Gastrocnemius medialis (tissue), 4 donors: ENCODE measurements around the gene VARS1. TPM values are rescaled to one million over a fixed set of nuclear protein-coding genes. Genes with fewer than 3 reads are reported as not detected.
"Not testable (repeated sequence)": the region's sequence is repeated elsewhere in the genome, so short reads cannot be mapped to it uniquely, and the experiment has no call there.

Source experiments
- ATAC-seq, 2 donors: fragments of 150-250 bp; one replicate each; pipeline ENCODE4 v1.9.1; 2016
- DNase-seq, 2 donors: peaks; one replicate each; pipeline ENCODE4 v3.0.0-alpha.2; 2019
- H3K27ac ChIP-seq, 4 donors: fragments of 200-600 bp; sonication (generic); 1 replicate in 1 of 4; 2 replicates in 3 of 4; pipeline ENCODE4 v1.5.1; 2016 to 2018; ENCODE audit warnings: mild to moderate bottlenecking in 2 of 4, moderate library complexity in 1 of 4
- H3K27me3 ChIP-seq, 3 donors: fragments of 200-600 bp; sonication (generic) in 2 of 3; 1 replicate in 1 of 3; 2 replicates in 2 of 3; pipeline versions ENCODE4 v1.5.1 to v1.6.0; 2016 to 2019; ENCODE audit warnings: mild to moderate bottlenecking in 1 of 3, moderate library complexity in 1 of 3
- H3K36me3 ChIP-seq, 2 donors: fragments of 200-600 bp; sonication (generic) in 1 of 2; one replicate each; pipeline ENCODE4 v1.5.1; 2017 to 2018
- H3K4me1 ChIP-seq, 2 donors: fragments of 200-600 bp; sonication (generic) in 1 of 2; one replicate each; pipeline ENCODE4 v1.5.1; 2016 to 2017; ENCODE audit warnings: mild to moderate bottlenecking in 2 of 2
- H3K4me3 ChIP-seq, 4 donors: fragments of 200-600 bp; sonication (generic) in 3 of 4; 1 replicate in 1 of 4; 2 replicates in 3 of 4; pipeline ENCODE4 v1.5.1; 2016 to 2019; ENCODE audit warnings: mild to moderate bottlenecking in 2 of 4
- H3K9me3 ChIP-seq, 3 donors: fragments of 200-600 bp; sonication (generic) in 2 of 3; 1 replicate in 1 of 3; 2 replicates in 2 of 3; pipeline ENCODE4 v1.5.1; 2016 to 2019
- POLR2A ChIP-seq, 2 donors: fragments of 450-650 bp; IDR thresholded peaks; one replicate each; pipeline ENCODE4 v1.6.1; 2017; ENCODE audit warnings: antibody characterized with exemption in 2 of 2, mild to moderate bottlenecking in 2 of 2, moderate library complexity in 2 of 2
- in situ Hi-C, 4 donors: fragments of 200-750 bp; cut with MboI; loops; one replicate each; pipeline versions ENCODE4 v1.15.0 to v1.8.0; 2017; ENCODE audit warnings: low sequenced_read_pairs in 4 of 4
- intact Hi-C: fragments of 100-400 bp; cut with DNase I; formaldehyde crosslinking; loops from one replicate; pipeline ENCODE4 v1.15.1; 2023; ENCODE audit warnings: low total_unique reads
- total RNA-seq, 4 donors: library from RNA; depleted of rRNA; stranded (reverse); fragments of >200 nt; gene quantifications; one replicate each; pipeline versions ENCODE4 v1.1.0 to v1.2.3, GENCODE V29; 2016
- TF ChIP-seq, protein P1 (sequence below), 5 experiments: fragments of 450-650 bp in 3 of 5; fragments of 200-600 bp in 2 of 5; sonication (generic) in 2 of 5; IDR thresholded peaks in 4 of 5; conservative IDR thresholded peaks in 1 of 5; 1 replicate in 4 of 5; 2 replicates in 1 of 5; pipeline ENCODE4 v1.5.1; 2016 to 2019; ENCODE audit warnings: antibody characterized with exemption in 5 of 5, mild to moderate bottlenecking in 3 of 5, moderate library complexity in 3 of 5

Gene VARS1
- total RNA-seq, 4 donors from 2014 or later = 39.2 to 102 (median 67.4) TPM

DNA sequence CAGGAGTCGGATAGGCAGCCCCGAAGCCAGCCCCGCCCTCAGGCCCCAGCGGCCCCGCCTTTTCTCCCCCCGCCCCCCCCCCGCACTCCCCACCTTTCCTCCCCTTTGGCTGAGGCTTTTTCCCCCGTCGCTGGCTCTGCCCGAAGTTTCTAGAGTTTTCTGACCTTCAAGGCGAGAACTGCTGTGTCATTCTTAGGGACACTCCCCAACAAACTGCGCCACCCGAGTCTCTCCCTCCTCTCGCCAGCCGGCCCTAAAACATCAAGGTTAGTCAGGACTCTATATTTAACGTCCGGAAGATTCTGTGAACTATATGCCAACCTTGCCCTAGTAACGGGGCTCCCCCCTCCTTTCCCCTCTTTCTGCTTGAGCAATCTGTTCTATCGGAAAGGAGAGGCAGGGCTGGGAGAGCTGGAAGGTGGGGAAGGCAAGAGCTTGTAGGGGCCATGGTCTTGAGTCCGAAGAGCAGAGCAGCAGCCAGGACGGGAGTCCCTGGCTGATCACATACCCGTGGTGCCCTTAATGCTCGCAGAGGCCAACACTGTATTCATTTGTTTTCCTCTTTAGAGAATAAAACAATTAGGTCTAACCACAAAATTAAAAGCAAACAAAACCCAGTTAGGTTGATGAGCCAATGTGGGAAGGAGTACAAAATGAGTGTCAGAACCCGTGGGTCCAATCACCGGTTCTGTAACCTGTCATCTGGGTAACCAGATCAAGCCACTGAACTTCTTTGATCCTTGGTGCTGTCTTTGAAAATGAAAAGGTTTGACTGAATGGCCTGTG lies 26.7 kb upstream of the VARS1 start:
- TF ChIP-seq POLR2A (IDR thresholded peaks at IDR 0.05) = peak; percentile 72 to 88
- TF ChIP-seq, protein P1, sequence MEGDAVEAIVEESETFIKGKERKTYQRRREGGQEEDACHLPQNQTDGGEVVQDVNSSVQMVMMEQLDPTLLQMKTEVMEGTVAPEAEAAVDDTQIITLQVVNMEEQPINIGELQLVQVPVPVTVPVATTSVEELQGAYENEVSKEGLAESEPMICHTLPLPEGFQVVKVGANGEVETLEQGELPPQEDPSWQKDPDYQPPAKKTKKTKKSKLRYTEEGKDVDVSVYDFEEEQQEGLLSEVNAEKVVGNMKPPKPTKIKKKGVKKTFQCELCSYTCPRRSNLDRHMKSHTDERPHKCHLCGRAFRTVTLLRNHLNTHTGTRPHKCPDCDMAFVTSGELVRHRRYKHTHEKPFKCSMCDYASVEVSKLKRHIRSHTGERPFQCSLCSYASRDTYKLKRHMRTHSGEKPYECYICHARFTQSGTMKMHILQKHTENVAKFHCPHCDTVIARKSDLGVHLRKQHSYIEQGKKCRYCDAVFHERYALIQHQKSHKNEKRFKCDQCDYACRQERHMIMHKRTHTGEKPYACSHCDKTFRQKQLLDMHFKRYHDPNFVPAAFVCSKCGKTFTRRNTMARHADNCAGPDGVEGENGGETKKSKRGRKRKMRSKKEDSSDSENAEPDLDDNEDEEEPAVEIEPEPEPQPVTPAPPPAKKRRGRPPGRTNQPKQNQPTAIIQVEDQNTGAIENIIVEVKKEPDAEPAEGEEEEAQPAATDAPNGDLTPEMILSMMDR (IDR thresholded peaks at IDR 0.05 in 4 of 5, conservative IDR thresholded peaks at IDR 0.05 in 1 of 5) = no peak
- Histone ChIP-seq H3K36me3 (no peaks in the 10 kb centered on the region), H3K9me3 (no peaks in the 10 kb centered on the region), H3K27ac (peak overlapping the region; percentile 97 to 98 (median 97)), H3K27me3 (no peaks in the 10 kb centered on the region), H3K4me3 (peak overlapping the region; percentile 57 to 81 (median 66)), H3K4me1 (peaks cover 63 to 67% of the 10 kb centered on the region in 2 donors)
- peak; percentile 61 to 71 for ATAC-seq
- intact Hi-C loops = loop anchor here (5.0 to 10.0 kb wide), 2 partner anchors 1150 to 1207 kb away; partner anchors contain the start of genes MRPS18B and PPP1R10
- in situ Hi-C loops = loop anchor here in 1 of 4 donors (25.0 kb wide), 1 partner anchor 365 kb away; the partner anchor contains the start of genes AGER, AGPAT1, GPSM3 and PBX2
- DNase-seq = peak; percentile 93 to 97

DNA sequence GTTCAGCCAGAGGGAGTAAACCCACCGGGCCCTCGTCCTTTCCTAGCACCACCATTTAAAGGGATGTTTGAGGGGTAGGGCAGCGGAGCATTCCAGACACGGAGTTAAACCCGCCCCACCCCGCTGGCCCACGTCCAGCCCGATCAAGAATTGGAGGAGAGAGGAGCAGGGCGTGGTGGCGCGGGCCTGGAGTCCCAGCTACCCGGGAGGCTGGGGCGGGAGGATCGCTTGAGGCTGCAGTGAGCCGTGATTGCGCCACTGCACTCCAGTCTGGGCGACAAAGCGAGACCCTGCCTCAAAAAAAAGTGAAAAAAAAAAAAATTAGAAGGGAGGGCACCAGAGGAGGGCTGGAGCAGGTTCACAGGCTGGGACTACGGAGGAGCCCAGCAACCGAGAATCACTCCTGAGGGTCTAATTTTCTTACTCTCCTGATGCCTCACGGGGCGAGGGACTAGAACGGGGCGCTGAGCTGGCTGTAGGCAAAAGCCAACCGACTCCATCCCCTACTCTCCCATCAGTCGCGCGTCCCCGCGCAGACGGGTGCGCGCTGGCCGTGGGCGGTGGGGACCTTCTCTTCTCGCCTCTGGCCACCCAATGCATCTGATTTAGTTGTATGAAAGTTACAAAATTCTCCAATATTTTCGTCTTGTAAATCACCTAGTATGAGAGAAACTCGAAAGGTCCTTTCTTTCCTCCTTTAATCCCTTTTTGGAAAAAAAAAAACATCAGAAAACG lies 25.9 kb upstream of the VARS1 start:
- Histone ChIP-seq H3K27ac (peak overlapping the region; percentile 97 to 98 (median 97)), H3K4me1 (peaks cover 60 to 65% of the 10 kb centered on the region in 2 donors), H3K27me3 (no peaks in the 10 kb centered on the region), H3K9me3 (no peaks in the 10 kb centered on the region), H3K36me3 (no peaks in the 10 kb centered on the region), H3K4me3 (peak overlapping the region; percentile 57 to 81 (median 66))
- in situ Hi-C loops (loop anchor here in 1 of 4 donors (25.0 kb wide), 1 partner anchor 366 kb away; the partner anchor contains the start of genes AGER, AGPAT1, GPSM3 and PBX2), intact Hi-C loops (loop anchor here (5.0 to 10.0 kb wide), 2 partner anchors 1151 to 1207 kb away; partner anchors contain the start of genes MRPS18B and PPP1R10)
- TF ChIP-seq, protein P1 (IDR thresholded peaks at IDR 0.05 in 4 of 5, conservative IDR thresholded peaks at IDR 0.05 in 1 of 5) = no peak
- TF ChIP-seq POLR2A (IDR thresholded peaks at IDR 0.05) = peak in 1 of 2 donors; percentile 61
- ATAC-seq (peak; percentile 14 to 16), DNase-seq (peak; percentile 36 to 67)

GRCh38 chr6:31820399-31820798 lies 24.8 kb upstream of the VARS1 start:
- intact Hi-C loops (loop anchor here (5.0 to 10.0 kb wide), 2 partner anchors 1152 to 1206 kb away; partner anchors contain the start of genes MRPS18B and PPP1R10), in situ Hi-C loops (loop anchor here in 1 of 4 donors (25.0 kb wide), 1 partner anchor 367 kb away; the partner anchor contains the start of genes AGER, AGPAT1, GPSM3 and PBX2)
- not testable (repeated sequence) for ATAC-seq, H3K36me3 ChIP-seq, H3K4me3 ChIP-seq, H3K27me3 ChIP-seq, DNase-seq, H3K9me3 ChIP-seq
- H3K27ac ChIP-seq = peak overlapping the region; percentile 97 to 98 (median 97)
- peaks cover 50 to 54% of the 10 kb centered on the region in 2 donors for H3K4me1 ChIP-seq

GRCh38 chr6:31819871-31820299 lies 24.3 kb upstream of the VARS1 start:
- no peak for DNase-seq
- intact Hi-C loops (loop anchor here (5.0 to 10.0 kb wide), 3 partner anchors 1152 to 1922 kb away; partner anchors contain the start of genes MRPS18B and PPP1R10), in situ Hi-C loops (loop anchor here in 1 of 4 donors (25.0 kb wide), 1 partner anchor 367 kb away; the partner anchor contains the start of genes AGER, AGPAT1, GPSM3 and PBX2)
- Histone ChIP-seq H3K36me3 (no peaks in the 10 kb centered on the region), H3K4me1 (peaks cover 45 to 52% of the 10 kb centered on the region in 2 donors), H3K27me3 (no peaks in the 10 kb centered on the region), H3K9me3 (no peaks in the 10 kb centered on the region), H3K4me3 (peak overlapping the region in 1 of 4 donors; percentile 68), H3K27ac (peak overlapping the region; percentile 97 to 98 (median 97))
- TF ChIP-seq POLR2A (IDR thresholded peaks at IDR 0.05) = no peak
- TF ChIP-seq, protein P1 (IDR thresholded peaks at IDR 0.05 in 4 of 5, conservative IDR thresholded peaks at IDR 0.05 in 1 of 5) = no peak
- no peak for ATAC-seq
